ENCODE results near the gene MINPP1.

DNA sequence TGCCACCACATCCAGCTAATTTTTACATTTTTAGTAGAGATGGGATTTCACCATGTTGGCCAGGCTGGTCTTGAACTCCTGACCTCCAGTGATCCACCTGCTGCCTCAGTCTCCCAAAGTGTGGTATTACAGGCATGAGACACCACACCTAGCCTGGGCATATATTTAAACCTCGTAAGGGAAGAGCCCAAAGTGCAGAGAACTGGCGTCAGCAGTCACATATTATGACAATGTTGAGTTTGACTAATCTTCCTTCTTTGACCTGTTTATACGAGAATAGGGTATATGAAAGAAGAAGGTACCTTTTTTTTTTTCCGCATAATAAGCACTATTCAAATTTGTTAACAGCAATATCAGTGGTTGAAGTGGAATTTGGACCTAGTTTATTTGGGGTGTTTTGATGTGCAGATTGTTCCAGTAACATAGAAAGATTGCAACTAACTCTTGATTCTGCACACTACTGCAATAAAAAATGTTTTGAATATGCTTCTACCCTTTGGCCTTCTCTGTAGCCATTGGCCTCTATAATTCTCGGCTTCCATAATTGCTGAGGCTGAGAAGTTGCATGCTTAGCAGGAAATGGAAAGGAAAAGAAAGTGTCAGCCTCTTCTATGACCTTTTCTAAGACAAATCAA, 55.9 kb downstream of the MINPP1 start:
- TF ChIP-seq EZH2 (IDR thresholded peaks at IDR 0.05; ENCODE audit: borderline replicate concordance) (no peak), EZH2phosphoT487 (IDR thresholded peaks at IDR 0.05; ENCODE audit: low read depth, severe bottlenecking, unreplicated experiment) (no peak)
- TF ChIP-seq, protein P1, sequence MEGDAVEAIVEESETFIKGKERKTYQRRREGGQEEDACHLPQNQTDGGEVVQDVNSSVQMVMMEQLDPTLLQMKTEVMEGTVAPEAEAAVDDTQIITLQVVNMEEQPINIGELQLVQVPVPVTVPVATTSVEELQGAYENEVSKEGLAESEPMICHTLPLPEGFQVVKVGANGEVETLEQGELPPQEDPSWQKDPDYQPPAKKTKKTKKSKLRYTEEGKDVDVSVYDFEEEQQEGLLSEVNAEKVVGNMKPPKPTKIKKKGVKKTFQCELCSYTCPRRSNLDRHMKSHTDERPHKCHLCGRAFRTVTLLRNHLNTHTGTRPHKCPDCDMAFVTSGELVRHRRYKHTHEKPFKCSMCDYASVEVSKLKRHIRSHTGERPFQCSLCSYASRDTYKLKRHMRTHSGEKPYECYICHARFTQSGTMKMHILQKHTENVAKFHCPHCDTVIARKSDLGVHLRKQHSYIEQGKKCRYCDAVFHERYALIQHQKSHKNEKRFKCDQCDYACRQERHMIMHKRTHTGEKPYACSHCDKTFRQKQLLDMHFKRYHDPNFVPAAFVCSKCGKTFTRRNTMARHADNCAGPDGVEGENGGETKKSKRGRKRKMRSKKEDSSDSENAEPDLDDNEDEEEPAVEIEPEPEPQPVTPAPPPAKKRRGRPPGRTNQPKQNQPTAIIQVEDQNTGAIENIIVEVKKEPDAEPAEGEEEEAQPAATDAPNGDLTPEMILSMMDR (IDR thresholded peaks at IDR 0.05; ENCODE audit: poor library complexity): no peak

Data from hepatocyte (in vitro differentiated cells).